ENCODE results near the gene TPH2.

Gene TPH2

GRCh38 chr12:71938728-71939385 is at the start of gene TPH2:
TSS of gene TPH2 (plus strand) at chr12:71938845. CDS start at chr12:71938987, 142 bp downstream.
- peak; percentile 62 for DNase-seq

- DNase-seq, result no peak
These were observed 48.2 kb upstream of the TPH2 start for GRCh38 chr12:71890475-71890874.

GRCh38 chr12:71892059-71892458 is 46.6 kb upstream of the TPH2 start:
- DNase-seq, result no peak

- no peak for DNase-seq
These were observed 42.3 kb upstream of the TPH2 start for GRCh38 chr12:71896205-71896882.

GRCh38 chr12:71900091-71900490 is 38.6 kb upstream of the TPH2 start:
- peak; percentile 21 for DNase-seq

- no peak for DNase-seq
These were observed 34.0 kb upstream of the TPH2 start for GRCh38 chr12:71904629-71905028.

- DNase-seq, result no peak
These were observed 3.1 kb upstream of the TPH2 start for GRCh38 chr12:71935594-71935993.

GRCh38 chr12:71940068-71940467 is 1.4 kb downstream of the TPH2 start:
- DNase-seq, result no peak

GRCh38 chr12:71941174-71941573 is 2.5 kb downstream of the TPH2 start:
- no peak for DNase-seq

- no peak for DNase-seq
These were observed 3.6 kb downstream of the TPH2 start for GRCh38 chr12:71942259-71942658.

- DNase-seq, result no peak
These were observed 4.1 kb downstream of the TPH2 start for GRCh38 chr12:71942703-71943102.

GRCh38 chr12:71945121-71945520 is 6.5 kb downstream of the TPH2 start:
- no peak for DNase-seq

- DNase-seq, result no peak
These were observed 7.2 kb downstream of the TPH2 start for GRCh38 chr12:71945883-71946282.

- no peak for DNase-seq
These were observed 9.0 kb downstream of the TPH2 start for GRCh38 chr12:71947645-71948105.

GRCh38 chr12:71948390-71948789 is 9.7 kb downstream of the TPH2 start:
- no peak for DNase-seq

- no peak for DNase-seq
These were observed 11.0 kb downstream of the TPH2 start for GRCh38 chr12:71949646-71950045.

- DNase-seq, result no peak
These were observed 11.8 kb downstream of the TPH2 start for GRCh38 chr12:71950404-71950803.

- no peak for DNase-seq
These were observed 12.2 kb downstream of the TPH2 start for GRCh38 chr12:71950819-71951218.

GRCh38 chr12:71954083-71954778 is 15.6 kb downstream of the TPH2 start:
- DNase-seq, result no peak

GRCh38 chr12:71954861-71955260 is 16.2 kb downstream of the TPH2 start:
- DNase-seq, result no peak

GRCh38 chr12:71955970-71956369 is 17.3 kb downstream of the TPH2 start:
- DNase-seq, result no peak

GRCh38 chr12:71958056-71958455 is 19.4 kb downstream of the TPH2 start:
- no peak for DNase-seq

- DNase-seq, result no peak
These were observed 19.8 kb downstream of the TPH2 start for GRCh38 chr12:71958457-71958856.

- peak; percentile 48 for DNase-seq
These were observed 20.4 kb downstream of the TPH2 start for GRCh38 chr12:71958993-71959578.

All from fibroblast of skin of right quadriceps (primary cell).